Left lung (tissue), 10 donors: Measurements from ENCODE around the gene RBFOX2. TPM values are rescaled to one million over a fixed set of nuclear protein-coding genes. Genes with fewer than 3 reads are reported as not detected.
"Not testable (repeated sequence)": the region's sequence is repeated elsewhere in the genome, so short reads cannot be mapped to it uniquely, and the experiment has no call there.

Source experiments
- ATAC-seq: fragments of 200-7000 bp; cut with Tn5 transposase; one replicate; pipeline ENCODE4 v1.9.1; 2020; ENCODE audit warnings: moderate library complexity
- DNase-seq, 4 donors: peaks; one replicate each; pipeline ENCODE4 v3.0.0-alpha.2; 2013 to 2020
- H3K27ac ChIP-seq, 2 donors: fragments of 200-600 bp; sonication (generic) in 1 of 2; one replicate each; pipeline versions ENCODE4 v1.5.0 to v1.8.0; 2020 to 2021
- H3K27me3 ChIP-seq, 2 donors: fragments of 200-600 bp; sonication (generic) in 1 of 2; one replicate each; pipeline versions ENCODE4 v1.5.0 to v1.8.0; 2020 to 2021
- H3K36me3 ChIP-seq, 2 donors: fragments of 200-600 bp; sonication (generic) in 1 of 2; one replicate each; pipeline versions ENCODE4 v1.5.0 to v1.8.0; 2020 to 2021
- H3K4me1 ChIP-seq, 2 donors: fragments of 200-600 bp; one replicate each; pipeline ENCODE4 v1.8.0; 2021
- H3K4me3 ChIP-seq, 2 donors: fragments of 200-600 bp; sonication (generic) in 1 of 2; one replicate each; pipeline versions ENCODE4 v1.5.0 to v1.8.0; 2020 to 2021; ENCODE audit warnings: mild to moderate bottlenecking in 1 of 2
- H3K9me3 ChIP-seq, 2 donors: fragments of 200-600 bp; sonication (generic) in 1 of 2; one replicate each; pipeline versions ENCODE4 v1.5.0 to v1.8.0; 2020 to 2021
- CTCF ChIP-seq, 2 donors: fragments of 200-600 bp; sonication (generic) in 1 of 2; IDR thresholded peaks; one replicate each; pipeline versions ENCODE4 v1.5.0 to v1.8.0; 2021; ENCODE audit warnings: antibody characterized with exemption in 2 of 2
- intact Hi-C, 2 donors: fragments of 100-400 bp; cut with DNase I; formaldehyde crosslinking; loops; one replicate each; pipeline versions ENCODE4 v1.11.2 to v1.14.2; 2022
- polyA plus RNA-seq, 6 donors: library from polyadenylated mRNA; unstranded; fragments of 120-200 nt; gene quantifications; one replicate each; pipeline ENCODE4 v1.2.1, GENCODE V29; 2013; ENCODE audit not compliant: insufficient read length in 6 of 6
- total RNA-seq, 2 donors: library from RNA; stranded (reverse); fragmentation: NEBNext Ultra II Directional; extraction: Animal tissue kit (Norgen Biotek cat#: 25700); gene quantifications; one replicate each; pipeline ENCODE4 v1.2.1, GENCODE V29; 2021
- donor health status: DM: no; HTN: yes; CAD: no.
- donor health status: DM: no; HTN: no; CAD: no.

Gene RBFOX2
- total and polyA plus RNA-seq, 8 donors: 63.1 to 171 (median 154) TPM

DNA sequence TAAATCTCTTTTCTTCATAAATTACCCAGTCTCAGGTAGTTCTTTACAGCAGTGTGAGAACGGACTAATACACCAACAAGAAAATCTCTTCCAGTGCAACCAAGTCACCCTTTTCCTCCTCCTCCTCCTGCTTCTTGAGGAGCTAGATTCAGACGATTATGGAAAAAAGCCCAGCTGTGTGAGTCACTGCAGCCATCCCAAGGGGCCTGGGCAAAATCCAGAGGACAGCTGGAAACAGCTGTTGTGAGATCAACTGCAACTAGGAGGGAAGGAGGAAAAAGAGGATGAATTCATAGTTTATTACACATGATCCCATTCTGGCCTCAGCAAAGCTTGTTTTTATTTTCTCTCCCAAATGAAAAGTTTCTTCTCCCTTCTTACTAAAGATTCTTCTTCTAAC is 32.9 kb downstream of the RBFOX2 start:
- H3K27me3 ChIP-seq: no peaks in the 10 kb centered on the region
- TF ChIP-seq CTCF (IDR thresholded peaks at IDR 0.05): no peak
- H3K27ac ChIP-seq: peak overlapping the region; percentile 53 to 81
- H3K9me3 ChIP-seq: no peaks in the 10 kb centered on the region
- H3K4me1 ChIP-seq: peaks cover 9 to 13% of the 10 kb centered on the region in 2 donors
- H3K36me3 ChIP-seq: no peaks in the 10 kb centered on the region
- intact Hi-C loops: no loop called here
- no peak overlapping the region for H3K4me3 ChIP-seq
- DNase-seq (peak in 3 of 4 donors; percentile 52 to 98 (median 96)), ATAC-seq (peak; percentile 81)

GRCh38 chr22:35995348-35995747 is 33.3 kb downstream of the RBFOX2 start:
- no peaks in the 10 kb centered on the region for H3K36me3 ChIP-seq
- no peaks in the 10 kb centered on the region for H3K27me3 ChIP-seq
- peaks cover 9 to 13% of the 10 kb centered on the region in 2 donors for H3K4me1 ChIP-seq
- ATAC-seq (peak; percentile 45), DNase-seq (peak in 2 of 4 donors; percentile 62 to 66)
- H3K4me3 ChIP-seq: no peak overlapping the region
- no peaks in the 10 kb centered on the region for H3K9me3 ChIP-seq
- peak overlapping the region; percentile 53 to 81 for H3K27ac ChIP-seq
- intact Hi-C loops: no loop called here
- TF ChIP-seq CTCF (IDR thresholded peaks at IDR 0.05): no peak

DNA sequence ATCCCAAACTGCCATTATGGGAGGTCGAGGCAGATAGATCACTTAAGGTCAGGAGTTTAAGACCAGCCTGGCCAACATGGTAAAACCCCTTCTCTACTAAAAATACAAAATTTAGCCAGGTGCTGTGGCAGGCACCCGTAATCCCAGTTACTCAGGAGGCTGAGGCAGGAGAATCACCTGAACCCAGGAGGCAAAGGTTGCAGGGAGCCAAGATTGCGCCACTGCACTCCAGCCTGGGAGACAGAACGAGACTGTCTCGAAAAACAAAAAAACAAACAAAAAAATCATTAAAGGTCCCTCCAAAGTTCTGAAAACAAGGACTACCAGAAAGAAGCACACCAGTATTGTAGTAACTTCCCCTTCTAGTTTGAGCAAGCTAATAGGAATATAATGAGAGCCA is 34.9 kb downstream of the RBFOX2 start:
- H3K36me3 ChIP-seq, DNase-seq, H3K9me3 ChIP-seq, ATAC-seq, intact Hi-C loops, H3K27me3 ChIP-seq, H3K27ac ChIP-seq, H3K4me3 ChIP-seq: not testable (repeated sequence)
- peaks cover 9 to 13% of the 10 kb centered on the region in 2 donors for H3K4me1 ChIP-seq

- TF ChIP-seq CTCF (IDR thresholded peaks at IDR 0.05): no peak
- no peaks in the 10 kb centered on the region for H3K9me3 ChIP-seq
- H3K36me3 ChIP-seq: no peaks in the 10 kb centered on the region
- no peaks in the 10 kb centered on the region for H3K27me3 ChIP-seq
- ATAC-seq: no peak
- H3K4me3 ChIP-seq: no peak overlapping the region
- no peak overlapping the region for H3K27ac ChIP-seq
- intact Hi-C loops: no loop called here
- DNase-seq: no peak
- peaks cover 9 to 13% of the 10 kb centered on the region in 2 donors for H3K4me1 ChIP-seq
Observed at GRCh38 chr22:35993048-35993714, 35.4 kb downstream of the RBFOX2 start.

DNA sequence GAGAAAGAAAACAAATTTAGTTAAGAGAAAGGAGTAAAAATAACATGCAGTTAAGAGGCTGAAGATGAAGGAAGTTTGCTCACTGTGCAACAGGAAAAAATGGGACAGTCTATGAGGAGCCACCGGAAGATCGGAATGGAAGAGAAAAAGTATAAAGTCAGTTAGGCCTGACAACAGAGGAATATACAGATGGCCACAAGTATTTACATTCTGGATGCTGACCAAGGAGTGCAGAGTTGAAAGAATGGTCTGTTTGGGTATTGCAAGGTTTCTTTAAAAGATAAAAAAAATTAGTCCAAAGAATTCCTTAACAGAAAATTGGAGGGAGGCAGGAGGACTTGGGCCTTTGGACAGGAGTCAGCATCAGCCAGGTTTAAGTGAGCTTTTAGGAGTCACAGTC is 37.5 kb downstream of the RBFOX2 start:
- no peak overlapping the region for H3K4me3 ChIP-seq
- TF ChIP-seq CTCF (IDR thresholded peaks at IDR 0.05): no peak
- H3K27ac ChIP-seq: no peak overlapping the region
- intact Hi-C loops: no loop called here
- DNase-seq (no peak), ATAC-seq (no peak)
- H3K9me3 ChIP-seq: no peaks in the 10 kb centered on the region
- H3K36me3 ChIP-seq: no peaks in the 10 kb centered on the region
- no peaks in the 10 kb centered on the region for H3K27me3 ChIP-seq
- H3K4me1 ChIP-seq: peaks cover 4 to 7% of the 10 kb centered on the region in 2 donors

DNA sequence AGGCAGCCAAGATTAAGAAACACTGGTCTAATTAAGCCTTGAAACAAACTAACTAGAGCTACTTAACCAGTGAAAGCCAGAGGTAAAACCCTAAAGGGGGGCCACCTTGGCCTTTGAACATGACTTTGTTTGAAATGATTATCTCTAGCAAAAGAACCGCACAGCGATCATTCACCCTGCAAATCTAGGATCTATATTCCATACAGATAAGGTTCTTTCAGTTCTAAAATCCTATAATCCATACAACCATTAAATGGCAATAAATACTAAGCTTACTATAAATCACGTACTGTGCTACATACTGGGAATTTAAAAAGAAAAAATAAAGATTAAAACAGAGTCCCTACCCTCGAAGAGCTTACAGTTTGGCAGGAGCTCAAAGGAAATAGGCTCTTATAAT is 40.6 kb downstream of the RBFOX2 start:
- no peak for DNase-seq
- intact Hi-C loops: no loop called here
- TF ChIP-seq CTCF (IDR thresholded peaks at IDR 0.05): no peak

More for the DNA sequence above, 40.6 kb downstream of the RBFOX2 start:
- Histone ChIP-seq H3K27me3 (no peaks in the 10 kb centered on the region), H3K36me3 (no peaks in the 10 kb centered on the region), H3K27ac (no peak overlapping the region), H3K9me3 (no peaks in the 10 kb centered on the region), H3K4me3 (no peak overlapping the region), H3K4me1 (peaks cover 6 to 8% of the 10 kb centered on the region in 2 donors)
- no peak for ATAC-seq
